ENCODE results near the gene SCFD2.
"Not testable (repeated sequence)": the region's sequence is repeated elsewhere in the genome, so short reads cannot be mapped to it uniquely, and the experiment has no call there.

Gene SCFD2

GRCh38 chr4:53365486-53366300 is at the start of gene SCFD2:
Gene SCFD2, minus strand, starts transcription at chr4:53366061.
- DNase-seq (ENCODE audit: low read depth): peak; percentile 85

DNA sequence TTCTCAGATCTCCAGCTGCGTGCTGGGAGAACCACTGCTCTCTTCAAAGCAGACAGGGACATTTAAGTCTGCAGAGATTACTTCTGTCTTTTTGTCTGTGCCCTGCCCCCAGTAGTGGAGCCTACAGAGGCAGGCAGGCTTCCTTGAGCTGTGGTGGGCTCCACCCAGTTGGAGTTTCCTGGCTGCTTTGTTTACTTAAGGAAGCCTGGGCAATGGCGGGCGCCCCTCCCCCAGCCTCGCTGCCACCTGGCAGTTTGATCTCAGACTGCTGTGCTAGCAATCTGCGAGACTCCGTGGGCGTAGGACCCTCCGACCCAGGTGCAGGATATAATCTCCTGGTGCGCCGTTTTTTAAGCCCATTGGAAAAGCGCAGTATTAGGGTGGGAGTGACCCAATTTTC is 43.6 kb upstream of the SCFD2 start:
- not testable (repeated sequence) for DNase-seq (ENCODE audit: low read depth)

DNA sequence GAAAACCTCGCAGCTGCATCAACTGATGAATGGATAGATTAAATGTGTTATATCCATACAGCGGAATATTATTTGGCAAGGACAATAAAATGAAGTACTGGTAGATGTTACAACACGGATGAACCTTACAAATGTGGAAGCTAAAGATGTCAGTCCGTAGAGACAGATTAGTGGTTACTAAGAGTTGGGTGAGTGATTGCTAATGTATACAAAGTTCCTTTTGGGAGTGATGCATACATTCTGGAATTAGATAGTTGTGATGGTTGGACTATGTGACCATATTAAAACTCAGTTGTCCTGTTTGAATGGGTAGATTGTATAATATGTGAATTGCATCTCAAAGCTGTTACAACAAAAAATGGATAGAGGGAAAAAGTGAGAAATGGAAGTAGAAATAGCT is 14.4 kb upstream of the SCFD2 start:
- no peak for DNase-seq (ENCODE audit: low read depth)

DNA sequence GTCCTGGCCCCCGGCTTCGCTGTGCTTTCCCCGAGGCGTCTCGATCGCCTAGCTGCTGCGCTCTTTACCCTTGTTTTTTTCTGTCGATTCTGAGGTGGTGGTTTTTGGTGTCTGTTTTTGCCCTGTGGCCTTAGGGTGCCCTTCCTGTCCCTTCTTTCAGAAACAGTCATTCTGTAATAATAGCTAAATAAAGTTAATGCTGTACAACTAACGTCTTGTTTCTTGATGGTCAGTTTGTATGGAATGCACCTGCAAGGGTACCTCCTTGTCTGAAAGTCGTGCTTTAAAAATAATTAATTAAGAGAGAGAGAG is 12.3 kb upstream of the SCFD2 start:
- DNase-seq (ENCODE audit: low read depth): no peak

GRCh38 chr4:53377319-53378170 is 11.7 kb upstream of the SCFD2 start, which contains the start of gene FIP1L1:
Gene FIP1L1, plus strand, starts transcription at chr4:53377641. Its CDS starts 198 bp downstream, at chr4:53377839.
- DNase-seq (ENCODE audit: low read depth): peak; percentile 45

- DNase-seq (ENCODE audit: low read depth): no peak
These were observed 11.0 kb upstream of the SCFD2 start for GRCh38 chr4:53376900-53377299.

DNA sequence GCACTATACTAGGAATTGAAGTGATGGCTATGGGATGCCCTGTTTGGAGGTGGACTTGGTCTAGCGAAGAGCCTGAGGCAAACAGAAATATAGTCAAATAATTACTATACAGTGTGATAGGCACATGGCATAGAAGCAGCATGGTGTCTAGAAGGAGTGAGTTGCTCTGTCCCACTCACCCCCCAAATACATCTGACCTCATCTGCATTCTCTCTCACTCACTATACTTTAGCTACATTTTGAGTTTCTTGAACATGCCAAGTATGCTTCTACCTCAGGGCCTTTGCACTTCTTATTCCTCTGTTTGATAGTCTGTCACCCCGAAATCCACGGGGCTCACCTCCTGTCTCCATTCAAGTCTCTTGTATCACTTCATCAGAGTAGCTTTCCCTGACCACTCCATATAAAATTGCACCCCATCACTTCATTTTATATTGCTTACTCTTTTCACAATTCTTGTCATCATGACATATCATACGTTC is 9.0 kb upstream of the SCFD2 start:
- no peak for DNase-seq (ENCODE audit: low read depth)

GRCh38 chr4:53371843-53372521 is 6.1 kb upstream of the SCFD2 start:
- no peak for DNase-seq (ENCODE audit: low read depth)

DNA sequence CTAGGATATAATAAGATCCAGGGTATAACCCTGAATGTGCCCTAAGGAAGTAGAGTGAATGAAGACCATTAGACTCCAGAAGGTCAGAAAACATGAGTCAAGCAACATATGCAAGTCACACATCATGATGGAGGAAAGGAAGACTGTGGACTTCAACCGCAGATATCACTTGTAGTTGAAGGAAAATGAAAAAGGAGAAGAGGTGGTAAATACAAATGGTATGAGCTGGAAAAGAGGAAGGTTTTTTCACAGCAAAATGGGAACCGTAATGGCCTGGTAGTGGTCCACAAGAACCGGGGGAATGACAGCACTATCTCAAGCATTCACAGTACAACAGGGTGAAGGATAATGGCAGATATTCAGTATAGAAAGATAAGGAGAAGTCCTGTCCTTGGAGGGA is 5.2 kb upstream of the SCFD2 start:
- DNase-seq (ENCODE audit: low read depth): no peak

GRCh38 chr4:53367721-53368120 is 1.9 kb upstream of the SCFD2 start:
- DNase-seq (ENCODE audit: low read depth): no peak

DNA sequence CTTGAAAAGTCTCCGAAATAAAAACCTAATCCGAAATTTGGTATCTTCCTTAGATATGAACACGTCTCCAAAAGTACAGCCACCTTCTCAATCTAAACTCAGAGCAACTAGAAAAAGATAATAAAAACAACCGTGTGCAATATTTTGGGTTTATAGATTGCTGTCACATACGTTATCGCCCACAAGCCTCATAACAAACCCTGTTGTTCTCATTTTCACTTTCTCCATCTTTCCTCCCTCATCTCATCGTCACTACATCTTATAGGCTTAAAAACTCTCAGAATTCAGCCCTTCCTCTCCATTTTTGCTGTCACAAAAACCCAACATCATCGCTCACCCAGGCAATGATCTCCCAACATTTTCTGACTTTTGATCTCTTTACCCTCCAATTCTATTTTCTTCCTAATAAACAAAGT is 448 bp upstream of the SCFD2 start:
- DNase-seq (ENCODE audit: low read depth): no peak

DNA sequence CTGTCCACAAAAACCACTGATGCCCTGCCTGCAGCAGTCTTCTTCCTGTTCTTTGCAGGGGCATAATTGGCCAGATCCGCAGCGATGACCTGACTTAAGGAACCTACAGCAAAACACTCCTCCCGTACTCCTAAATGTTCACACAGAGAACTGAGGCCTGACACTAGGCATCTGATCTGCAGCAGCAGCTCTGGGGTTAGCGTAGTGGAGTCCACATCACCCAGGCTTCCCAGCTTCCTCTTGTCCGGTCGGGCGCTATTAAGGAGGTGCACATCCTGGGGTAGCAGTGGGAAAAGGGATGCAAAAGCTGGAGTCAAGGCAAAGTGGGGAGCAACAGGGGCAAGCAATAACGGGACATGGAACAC is 758 bp downstream of the SCFD2 start:
- no peak for DNase-seq (ENCODE audit: low read depth)

DNA sequence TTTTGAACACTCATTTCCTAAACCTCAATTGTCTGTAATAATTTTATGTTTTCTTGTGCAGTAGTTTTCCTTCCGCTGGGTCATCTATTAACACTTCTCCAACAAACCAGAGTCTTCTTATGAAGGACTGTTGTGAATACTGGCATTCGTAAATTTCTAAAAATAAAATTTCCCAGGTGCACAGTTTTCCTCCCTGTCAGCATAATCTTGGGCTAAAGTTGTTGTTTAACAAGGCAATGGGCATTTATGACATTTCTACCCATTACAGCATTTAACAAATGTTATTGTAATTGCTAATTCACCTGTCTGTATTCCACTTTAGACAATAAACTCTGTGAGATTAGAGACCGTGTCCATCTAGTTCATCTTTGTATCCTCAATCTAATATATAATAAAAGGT is 1.2 kb downstream of the SCFD2 start:
- no peak for DNase-seq (ENCODE audit: low read depth)

DNA sequence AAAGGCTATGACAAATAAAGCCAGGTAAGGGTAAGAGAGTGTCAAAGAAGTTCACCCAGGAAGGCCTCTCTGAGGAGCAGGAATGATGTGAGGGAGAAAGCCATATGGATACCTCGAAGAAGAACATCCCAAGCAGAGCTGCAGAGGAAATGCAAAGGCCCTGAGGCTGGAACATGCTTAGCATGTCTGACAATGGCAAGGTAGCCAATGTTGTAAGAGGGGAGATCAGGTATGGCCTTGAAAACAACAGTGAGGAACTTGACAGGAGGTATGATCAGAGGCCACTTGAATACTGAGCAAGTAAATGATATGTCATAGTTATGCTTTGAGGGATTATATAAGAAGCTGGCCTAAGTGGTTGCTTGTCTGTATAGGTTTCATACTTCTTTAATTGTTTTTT is 3.8 kb downstream of the SCFD2 start:
- no peak for DNase-seq (ENCODE audit: low read depth)

DNA sequence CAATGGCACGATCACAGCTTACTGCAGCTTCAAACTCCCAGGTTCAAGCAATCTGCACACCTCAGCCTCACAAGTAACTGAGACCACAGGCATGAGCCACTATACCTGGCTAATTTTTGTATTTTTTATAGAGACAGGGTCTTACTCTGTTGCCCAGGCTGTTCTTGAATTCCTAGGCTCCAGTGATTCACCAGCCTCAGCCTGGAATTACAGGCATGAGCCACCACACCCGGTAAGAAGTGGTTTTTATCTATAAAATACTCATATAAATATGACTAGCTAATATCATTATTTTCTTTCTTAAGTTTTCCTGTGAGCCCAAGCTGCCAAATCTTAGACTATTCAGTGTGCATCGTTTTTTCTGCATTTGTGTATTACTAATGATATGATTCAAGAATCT is 4.4 kb downstream of the SCFD2 start:
- no peak for DNase-seq (ENCODE audit: low read depth)

GRCh38 chr4:53355930-53356521 is 9.8 kb downstream of the SCFD2 start:
- no peak for DNase-seq (ENCODE audit: low read depth)

- DNase-seq (ENCODE audit: low read depth): no peak
These were observed 11.7 kb downstream of the SCFD2 start for GRCh38 chr4:53354012-53354722.

GRCh38 chr4:53349091-53349491 is 16.8 kb downstream of the SCFD2 start:
- DNase-seq (ENCODE audit: low read depth): no peak

GRCh38 chr4:53348046-53348445 is 17.8 kb downstream of the SCFD2 start:
- DNase-seq (ENCODE audit: low read depth): no peak

- DNase-seq (ENCODE audit: low read depth): no peak
These were observed 18.7 kb downstream of the SCFD2 start for GRCh38 chr4:53346920-53347852.

Measured in non-pigmented ciliary epithelial cell (primary cell).